HG03439 (cell line): ENCODE data around the gene SMIM36.
"Not testable (repeated sequence)": the region's sequence is repeated elsewhere in the genome, so short reads cannot be mapped to it uniquely, and the experiment has no call there.

Source experiments
- ATAC-seq: cut with Tn5 transposase; IDR thresholded peaks from one replicate; pipeline ENCODE4 v1.9.1; 2021; ENCODE audit warnings: mild to moderate bottlenecking, moderate library complexity; ENCODE audit not compliant: unreplicated experiment

The SMIM36 gene

DNA sequence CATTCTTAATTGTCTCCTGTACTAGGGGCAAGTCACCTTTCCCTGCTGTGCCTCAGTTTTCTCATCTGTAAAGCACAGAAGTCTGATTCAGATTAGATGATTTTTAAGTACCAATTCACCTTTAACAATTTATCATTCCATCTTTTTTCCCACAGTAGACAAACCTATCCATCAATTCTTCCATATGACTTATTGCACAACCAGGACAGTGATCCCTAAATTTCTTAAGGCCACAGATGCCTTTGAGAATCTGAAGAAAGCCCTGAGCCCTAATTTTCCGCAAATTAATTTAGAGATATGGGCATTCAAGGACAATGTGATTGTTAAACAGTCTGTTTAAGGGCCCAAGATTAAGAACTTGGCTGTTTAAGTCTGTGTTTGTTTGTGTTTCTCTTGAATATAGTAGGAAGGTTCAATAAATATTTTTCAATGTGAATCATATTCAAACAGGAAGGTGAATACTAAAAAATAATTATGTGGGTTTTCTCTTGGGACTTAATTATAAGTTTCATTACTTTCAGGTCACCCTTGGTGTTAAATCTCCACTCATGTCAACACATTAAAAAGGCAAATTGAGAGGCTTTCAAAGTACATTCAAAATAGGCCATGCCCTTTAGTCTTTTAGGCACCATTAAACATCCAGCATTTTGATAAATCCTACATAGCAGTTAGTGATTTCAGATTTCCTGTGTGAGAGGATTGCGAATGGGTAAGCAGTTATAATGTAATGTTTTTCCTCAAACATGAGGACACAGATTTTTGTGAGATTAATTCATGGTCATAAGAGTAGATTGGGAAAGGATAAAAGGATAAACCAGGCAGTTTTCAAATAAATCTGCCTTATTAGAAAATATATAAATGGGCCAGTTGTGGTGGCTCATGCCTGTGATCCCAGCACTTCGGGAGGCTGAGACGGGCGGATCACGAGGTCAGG is 54.7 kb downstream of the SMIM36 start:
- ATAC-seq = no peak

GRCh38 chr17:55454906-55455474 is 56.3 kb downstream of the SMIM36 start:
- ATAC-seq = no peak

GRCh38 chr17:55453839-55454557 is 57.3 kb downstream of the SMIM36 start:
- no peak for ATAC-seq

DNA sequence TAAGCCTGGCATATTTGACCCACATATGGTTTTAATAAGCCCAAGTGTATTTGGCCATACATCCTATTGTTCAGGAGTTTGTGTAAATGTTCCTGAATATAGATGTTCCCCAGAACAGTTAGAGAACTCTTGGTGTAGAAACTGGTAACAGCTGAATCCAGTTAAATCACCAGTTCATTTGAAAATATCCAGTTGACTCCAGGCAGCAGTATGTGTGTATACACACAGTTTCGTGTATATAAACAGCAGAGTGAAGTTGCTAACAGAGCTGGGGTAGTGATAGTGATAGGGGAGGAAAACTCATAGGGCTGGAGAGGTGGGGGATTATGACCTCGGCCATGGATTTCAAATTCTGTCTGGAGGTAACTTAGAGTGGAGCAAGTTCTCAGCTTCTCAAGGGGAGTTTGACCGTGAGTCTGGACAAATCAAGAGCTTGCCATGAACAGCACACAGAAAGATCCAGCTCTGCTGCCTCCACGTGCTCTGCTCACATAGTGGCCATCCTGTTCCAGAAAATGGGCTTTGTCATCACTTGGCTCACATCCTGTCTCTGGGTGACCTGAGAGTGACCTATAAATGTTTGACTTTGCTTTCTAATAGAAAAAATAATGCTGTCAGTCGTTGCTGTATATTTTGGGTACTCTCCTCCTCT is 59.0 kb downstream of the SMIM36 start:
- no peak for ATAC-seq

- ATAC-seq = no peak
Measured at GRCh38 chr17:55451758-55452138, 59.5 kb downstream of the SMIM36 start.

GRCh38 chr17:55451203-55451641 is 60.0 kb downstream of the SMIM36 start:
- ATAC-seq = no peak

DNA sequence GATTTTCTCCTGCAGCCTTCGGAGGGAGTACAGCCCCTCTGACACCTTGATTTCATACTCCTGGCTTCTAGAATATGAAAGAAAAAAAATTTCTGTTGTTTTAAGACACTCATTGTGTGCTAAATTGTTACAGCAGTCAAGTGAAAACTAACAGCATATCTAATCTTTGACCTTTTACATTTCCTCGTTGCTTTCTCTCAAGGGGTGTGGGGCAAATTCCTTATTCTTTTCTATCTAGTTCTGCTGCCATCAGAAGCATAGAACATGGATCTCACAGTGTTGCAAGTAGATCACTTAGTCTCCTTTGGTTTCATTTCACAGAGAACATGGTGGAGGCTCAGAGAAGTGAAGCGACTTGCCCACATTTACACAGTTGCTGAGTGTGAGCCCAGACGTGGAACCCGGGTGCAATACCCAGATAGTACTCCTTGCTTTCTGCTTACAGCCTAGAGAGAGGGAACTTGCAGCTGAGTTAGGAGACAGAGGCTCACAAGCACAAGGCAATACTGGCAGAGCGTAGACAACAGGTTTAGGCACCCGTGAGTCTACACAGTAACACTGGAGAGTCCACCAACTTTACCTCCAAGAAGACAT is 60.9 kb downstream of the SMIM36 start:
- no peak for ATAC-seq

- no peak for ATAC-seq
Measured at GRCh38 chr17:55448681-55449080, 62.6 kb downstream of the SMIM36 start.

DNA sequence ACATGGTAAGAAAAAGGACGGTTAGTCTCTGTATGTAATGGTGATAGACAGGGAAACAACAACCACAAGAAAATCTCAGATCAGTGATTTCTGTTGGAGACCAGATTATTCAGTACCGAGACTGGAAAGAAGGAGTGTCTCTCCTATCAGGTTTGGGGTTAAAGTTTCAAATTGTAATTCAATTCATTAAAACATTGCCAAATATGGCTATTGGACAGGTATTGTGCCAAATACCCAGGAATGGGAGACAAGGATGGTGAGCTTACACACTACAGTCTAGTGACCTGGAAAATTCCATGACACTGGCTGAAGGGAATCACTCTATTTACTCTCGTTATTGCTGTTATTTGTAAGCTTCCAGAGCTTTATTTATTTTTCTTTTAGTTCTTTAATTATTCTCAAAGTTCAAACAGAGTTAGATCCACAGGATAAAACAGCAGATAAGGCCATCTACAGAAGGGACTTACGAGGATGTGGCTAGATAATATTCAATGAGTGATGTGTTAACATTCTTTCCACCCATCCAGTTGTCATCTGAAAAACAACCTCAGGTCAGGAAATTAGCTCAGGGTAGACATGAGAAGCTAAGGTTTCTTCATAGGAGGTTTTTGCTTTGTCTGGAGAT is 64.6 kb downstream of the SMIM36 start:
- no peak for ATAC-seq

DNA sequence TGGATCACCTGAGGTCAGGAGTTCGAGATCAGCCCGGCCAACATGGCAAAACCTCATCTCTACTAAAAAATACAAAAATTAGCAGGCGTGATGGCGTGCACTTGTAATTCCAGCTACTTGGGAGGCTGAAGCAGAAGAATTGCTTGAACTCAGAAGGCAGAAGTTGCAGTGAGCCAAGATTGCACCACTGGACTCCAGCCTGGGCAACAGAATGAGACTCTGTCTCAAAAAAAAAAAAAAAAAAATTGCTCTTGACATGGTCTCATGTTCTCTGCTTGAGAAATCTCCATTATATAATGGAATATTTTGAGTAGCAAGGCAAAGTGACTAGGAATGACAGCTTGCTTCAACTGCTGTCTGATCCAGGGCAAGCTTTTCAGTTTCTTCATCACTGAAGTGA is 65.2 kb downstream of the SMIM36 start:
- ATAC-seq = not testable (repeated sequence)

GRCh38 chr17:55444471-55445441 is 66.5 kb downstream of the SMIM36 start:
- ATAC-seq = peak; percentile 56

- ATAC-seq = no peak
Measured at GRCh38 chr17:55443904-55444303, 67.3 kb downstream of the SMIM36 start.

- ATAC-seq = no peak
Measured at GRCh38 chr17:55442953-55443683, 68.1 kb downstream of the SMIM36 start.

- ATAC-seq = no peak
Measured at GRCh38 chr17:55442462-55442861, 68.8 kb downstream of the SMIM36 start.

- no peak for ATAC-seq
Measured at GRCh38 chr17:55441544-55441943, 69.7 kb downstream of the SMIM36 start.

- ATAC-seq = no peak
Measured at GRCh38 chr17:55440391-55440790, 70.9 kb downstream of the SMIM36 start.

- peak; percentile 75 for ATAC-seq
Measured at GRCh38 chr17:55437159-55437605, 74.1 kb downstream of the SMIM36 start.
